ENCODE results near the gene NKAIN2.

- TF ChIP-seq DDX20 (tag; IDR thresholded peaks at IDR 0.05; ENCODE audit: low read depth) (no peak), NR3C1 (CRISPR knock-in tag; IDR thresholded peaks at IDR 0.05) (no peak), SP1 (CRISPR knock-in tag; IDR thresholded peaks at IDR 0.05) (no peak), SRF (CRISPR knock-in tag; IDR thresholded peaks at IDR 0.05) (no peak), NBN (IDR thresholded peaks at IDR 0.05; ENCODE audit: low read depth) (no peak), ZFP36 (IDR thresholded peaks at IDR 0.05; ENCODE audit: low read depth, low read length, partially characterized antibody) (no peak), FOS (IDR thresholded peaks at IDR 0.05; ENCODE audit: extremely low read depth, insufficient read length) (no peak), POLR2AphosphoS5 (IDR thresholded peaks at IDR 0.05; ENCODE audit: control insufficient read depth, insufficient read depth, low read depth, low read length) (no peak), TRIM25 (IDR thresholded peaks at IDR 0.05; ENCODE audit: borderline replicate concordance) (no peak), HNRNPH1 (optimal IDR thresholded peaks at IDR 0.05; ENCODE audit: low read depth, low read length) (no peak), SMAD1 (IDR thresholded peaks at IDR 0.05; ENCODE audit: low read depth, low read length, partially characterized antibody) (no peak)
- TF ChIP-seq, protein P1, sequence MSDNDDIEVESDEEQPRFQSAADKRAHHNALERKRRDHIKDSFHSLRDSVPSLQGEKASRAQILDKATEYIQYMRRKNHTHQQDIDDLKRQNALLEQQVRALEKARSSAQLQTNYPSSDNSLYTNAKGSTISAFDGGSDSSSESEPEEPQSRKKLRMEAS (CRISPR knock-in tag; IDR thresholded peaks at IDR 0.05), result no peak
- TF ChIP-seq, protein P2, sequence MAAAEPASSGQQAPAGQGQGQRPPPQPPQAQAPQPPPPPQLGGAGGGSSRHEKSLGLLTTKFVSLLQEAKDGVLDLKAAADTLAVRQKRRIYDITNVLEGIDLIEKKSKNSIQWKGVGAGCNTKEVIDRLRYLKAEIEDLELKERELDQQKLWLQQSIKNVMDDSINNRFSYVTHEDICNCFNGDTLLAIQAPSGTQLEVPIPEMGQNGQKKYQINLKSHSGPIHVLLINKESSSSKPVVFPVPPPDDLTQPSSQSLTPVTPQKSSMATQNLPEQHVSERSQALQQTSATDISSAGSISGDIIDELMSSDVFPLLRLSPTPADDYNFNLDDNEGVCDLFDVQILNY (CRISPR knock-in tag; IDR thresholded peaks at IDR 0.05), result no peak
- TF ChIP-seq, protein P3, sequence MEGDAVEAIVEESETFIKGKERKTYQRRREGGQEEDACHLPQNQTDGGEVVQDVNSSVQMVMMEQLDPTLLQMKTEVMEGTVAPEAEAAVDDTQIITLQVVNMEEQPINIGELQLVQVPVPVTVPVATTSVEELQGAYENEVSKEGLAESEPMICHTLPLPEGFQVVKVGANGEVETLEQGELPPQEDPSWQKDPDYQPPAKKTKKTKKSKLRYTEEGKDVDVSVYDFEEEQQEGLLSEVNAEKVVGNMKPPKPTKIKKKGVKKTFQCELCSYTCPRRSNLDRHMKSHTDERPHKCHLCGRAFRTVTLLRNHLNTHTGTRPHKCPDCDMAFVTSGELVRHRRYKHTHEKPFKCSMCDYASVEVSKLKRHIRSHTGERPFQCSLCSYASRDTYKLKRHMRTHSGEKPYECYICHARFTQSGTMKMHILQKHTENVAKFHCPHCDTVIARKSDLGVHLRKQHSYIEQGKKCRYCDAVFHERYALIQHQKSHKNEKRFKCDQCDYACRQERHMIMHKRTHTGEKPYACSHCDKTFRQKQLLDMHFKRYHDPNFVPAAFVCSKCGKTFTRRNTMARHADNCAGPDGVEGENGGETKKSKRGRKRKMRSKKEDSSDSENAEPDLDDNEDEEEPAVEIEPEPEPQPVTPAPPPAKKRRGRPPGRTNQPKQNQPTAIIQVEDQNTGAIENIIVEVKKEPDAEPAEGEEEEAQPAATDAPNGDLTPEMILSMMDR (IDR thresholded peaks at IDR 0.05 in 2 of 3, conservative IDR thresholded peaks at IDR 0.05 in 1 of 3; ENCODE audit: insufficient read depth in 2 of 3, low read depth in 1 of 3, low read length in 3 of 3), result no peak
Observed at GRCh38 chr6:123838505-123839234, 35.0 kb downstream of the NKAIN2 start.
